ENCODE results near the gene PHIP. TPM values are rescaled to one million over a fixed set of nuclear protein-coding genes. Genes with fewer than 3 reads are reported as not detected.

Gene PHIP
- total RNA-seq, 1 donor from 2014 or later: 32.0 TPM

- Histone ChIP-seq H3K27me3 (no peaks in the 10 kb centered on the region), H3K9me3 (no peaks in the 10 kb centered on the region), H3K36me3 (no peaks in the 10 kb centered on the region), H3K4me1 (peaks cover 39% of the 10 kb centered on the region), H3K4me3 (peak overlapping the region; percentile 72), H3K27ac (peak overlapping the region; percentile 93)
- TF ChIP-seq CTCF (IDR thresholded peaks at IDR 0.05): no peak
- DNase-seq (peak; percentile 96), ATAC-seq (peak; percentile 90)
- intact Hi-C loops (cut with DNase I): no loop called here
These were observed 1.0 kb downstream of the PHIP start for GRCh38 chr6:79076782-79077641.

GRCh38 chr6:79076160-79076559, 1.9 kb downstream of the PHIP start:
- Histone ChIP-seq H3K9me3 (no peaks in the 10 kb centered on the region), H3K4me1 (peaks cover 39% of the 10 kb centered on the region), H3K36me3 (no peaks in the 10 kb centered on the region), H3K27ac (peak overlapping the region; percentile 93), H3K27me3 (no peaks in the 10 kb centered on the region), H3K4me3 (peak overlapping the region; percentile 72)
- no peak for DNase-seq
- no peak for ATAC-seq
- no peak for TF ChIP-seq CTCF (IDR thresholded peaks at IDR 0.05)
- intact Hi-C loops (cut with DNase I): no loop called here

- no peaks in the 10 kb centered on the region for H3K36me3 ChIP-seq
- ATAC-seq: no peak
- no peaks in the 10 kb centered on the region for H3K27me3 ChIP-seq
- no peaks in the 10 kb centered on the region for H3K9me3 ChIP-seq
- H3K27ac ChIP-seq: no peak overlapping the region
- no peak overlapping the region for H3K4me3 ChIP-seq
- no peak for DNase-seq
- H3K4me1 ChIP-seq: peaks cover 37% of the 10 kb centered on the region
- intact Hi-C loops (cut with DNase I): no loop called here
- TF ChIP-seq CTCF (IDR thresholded peaks at IDR 0.05): no peak
These were observed 4.2 kb downstream of the PHIP start for GRCh38 chr6:79073888-79074287.

- no peak for TF ChIP-seq CTCF (IDR thresholded peaks at IDR 0.05)
- ATAC-seq (no peak), DNase-seq (no peak)
- Histone ChIP-seq H3K27me3 (no peaks in the 10 kb centered on the region), H3K4me1 (peaks cover 37% of the 10 kb centered on the region), H3K36me3 (no peaks in the 10 kb centered on the region), H3K4me3 (no peak overlapping the region), H3K9me3 (no peaks in the 10 kb centered on the region), H3K27ac (no peak overlapping the region)
- intact Hi-C loops (cut with DNase I): no loop called here
These were observed 5.3 kb downstream of the PHIP start for GRCh38 chr6:79072640-79073181.

GRCh38 chr6:79071547-79071946, 6.5 kb downstream of the PHIP start:
- TF ChIP-seq CTCF (IDR thresholded peaks at IDR 0.05): no peak
- Histone ChIP-seq H3K27ac (no peak overlapping the region), H3K36me3 (no peaks in the 10 kb centered on the region), H3K9me3 (no peaks in the 10 kb centered on the region), H3K27me3 (no peaks in the 10 kb centered on the region), H3K4me1 (peaks cover 37% of the 10 kb centered on the region), H3K4me3 (no peak overlapping the region)
- ATAC-seq (no peak), DNase-seq (no peak)
- intact Hi-C loops (cut with DNase I): no loop called here
